WI38 (cell line): ENCODE measurements around the gene BCL11B.

ENCODE experiments used
- H3K4me3 ChIP-seq: 2 replicates; pipeline ENCODE4 v1.5.1; 2011; ENCODE audit warnings: low read depth, mild to moderate bottlenecking, control low read depth, low read length
- TF ChIP-seq, protein P1 (sequence below): IDR thresholded peaks from 2 replicates; pipeline ENCODE4 v1.5.1; 2012; ENCODE audit warnings: low read depth, mild to moderate bottlenecking, control low read depth, low read length

Gene BCL11B

DNA sequence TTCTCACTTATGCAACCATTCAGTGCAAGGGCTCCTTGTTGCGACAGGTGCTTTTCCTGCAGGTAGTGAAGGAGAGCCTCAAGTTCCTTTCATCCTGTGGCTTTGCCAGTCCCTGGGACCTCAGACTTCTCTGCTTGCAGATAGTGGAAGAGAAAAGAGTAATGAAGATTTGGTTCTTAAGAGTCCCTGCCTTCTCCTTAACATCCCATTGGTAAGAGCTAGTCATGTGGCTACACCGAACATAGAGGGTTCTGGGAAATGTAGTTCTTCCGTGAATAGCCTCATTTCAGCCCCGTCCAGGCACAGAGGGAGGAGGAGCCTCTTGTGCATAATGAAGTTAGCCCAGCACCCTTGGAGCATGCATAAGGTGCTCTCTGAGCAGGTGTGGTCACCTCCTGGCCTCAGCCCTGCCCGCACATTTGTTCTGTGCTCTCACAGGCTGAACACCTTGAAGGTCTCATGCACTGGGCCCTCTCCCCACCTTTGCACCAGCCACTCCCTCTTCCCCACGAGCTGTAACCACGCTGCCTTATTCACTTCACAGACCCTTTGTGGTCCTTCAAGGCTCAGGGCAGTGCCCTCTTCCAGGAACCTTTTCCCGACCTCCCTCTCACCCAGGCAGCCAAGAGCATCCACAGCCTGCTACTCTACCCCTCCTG lies 134.0 kb downstream of the BCL11B start:
- no peak overlapping the region for H3K4me3 ChIP-seq
- TF ChIP-seq, protein P1, sequence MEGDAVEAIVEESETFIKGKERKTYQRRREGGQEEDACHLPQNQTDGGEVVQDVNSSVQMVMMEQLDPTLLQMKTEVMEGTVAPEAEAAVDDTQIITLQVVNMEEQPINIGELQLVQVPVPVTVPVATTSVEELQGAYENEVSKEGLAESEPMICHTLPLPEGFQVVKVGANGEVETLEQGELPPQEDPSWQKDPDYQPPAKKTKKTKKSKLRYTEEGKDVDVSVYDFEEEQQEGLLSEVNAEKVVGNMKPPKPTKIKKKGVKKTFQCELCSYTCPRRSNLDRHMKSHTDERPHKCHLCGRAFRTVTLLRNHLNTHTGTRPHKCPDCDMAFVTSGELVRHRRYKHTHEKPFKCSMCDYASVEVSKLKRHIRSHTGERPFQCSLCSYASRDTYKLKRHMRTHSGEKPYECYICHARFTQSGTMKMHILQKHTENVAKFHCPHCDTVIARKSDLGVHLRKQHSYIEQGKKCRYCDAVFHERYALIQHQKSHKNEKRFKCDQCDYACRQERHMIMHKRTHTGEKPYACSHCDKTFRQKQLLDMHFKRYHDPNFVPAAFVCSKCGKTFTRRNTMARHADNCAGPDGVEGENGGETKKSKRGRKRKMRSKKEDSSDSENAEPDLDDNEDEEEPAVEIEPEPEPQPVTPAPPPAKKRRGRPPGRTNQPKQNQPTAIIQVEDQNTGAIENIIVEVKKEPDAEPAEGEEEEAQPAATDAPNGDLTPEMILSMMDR = no peak

DNA sequence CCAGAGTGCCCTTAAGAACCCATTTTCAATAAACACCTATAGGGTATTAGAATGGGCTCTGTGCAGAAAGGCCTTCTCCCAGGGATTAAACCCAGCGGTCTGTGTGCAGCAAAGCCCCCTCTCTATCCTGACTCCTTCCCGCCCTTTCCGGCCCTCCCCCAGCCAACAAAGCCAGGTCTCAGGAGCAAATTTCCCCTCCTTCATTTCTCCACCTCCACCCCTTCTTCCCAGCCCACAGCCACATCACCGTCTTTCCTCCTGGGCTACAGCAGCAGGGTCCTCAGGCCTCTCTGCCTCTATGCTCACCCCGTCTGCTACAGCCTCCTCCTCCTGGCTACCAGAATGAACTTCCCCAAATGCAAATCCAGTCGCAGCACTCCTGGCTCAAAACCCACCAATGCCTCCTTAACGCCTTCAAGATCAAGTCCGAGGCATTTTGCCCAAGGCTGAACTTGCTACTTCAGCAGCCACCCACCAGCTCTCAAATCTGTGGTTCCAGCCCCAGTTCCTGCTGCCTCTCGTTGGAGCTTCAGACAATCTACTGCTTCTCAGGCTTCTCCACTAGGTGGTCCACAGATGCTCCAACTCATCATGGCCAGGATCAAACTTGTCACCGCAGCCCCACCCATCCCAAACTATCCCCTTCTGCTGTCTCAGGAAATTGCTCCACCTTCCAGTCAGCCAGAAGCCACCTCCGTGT lies 134.8 kb downstream of the BCL11B start:
- TF ChIP-seq, protein P1 = no peak
- H3K4me3 ChIP-seq = no peak overlapping the region

DNA sequence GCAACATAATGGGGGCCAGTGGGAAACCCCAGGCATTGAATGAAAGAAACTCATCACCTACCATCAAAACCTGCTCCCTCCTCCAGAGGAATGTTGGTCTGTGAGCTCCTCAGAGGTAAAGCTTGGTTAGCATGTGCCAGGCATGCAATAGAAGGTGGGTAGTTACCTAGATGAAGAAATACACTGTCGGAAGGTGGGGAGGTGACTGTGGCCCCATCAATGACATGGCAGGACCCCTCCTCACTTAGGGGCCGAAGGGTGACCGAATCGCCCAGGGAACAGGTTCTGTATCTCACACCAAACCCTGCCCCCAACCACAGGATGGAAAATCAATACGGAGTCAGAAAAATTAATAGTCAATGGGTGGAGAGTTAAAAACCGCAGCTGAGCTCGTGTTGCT lies 135.6 kb downstream of the BCL11B start:
- TF ChIP-seq, protein P1 = no peak

DNA sequence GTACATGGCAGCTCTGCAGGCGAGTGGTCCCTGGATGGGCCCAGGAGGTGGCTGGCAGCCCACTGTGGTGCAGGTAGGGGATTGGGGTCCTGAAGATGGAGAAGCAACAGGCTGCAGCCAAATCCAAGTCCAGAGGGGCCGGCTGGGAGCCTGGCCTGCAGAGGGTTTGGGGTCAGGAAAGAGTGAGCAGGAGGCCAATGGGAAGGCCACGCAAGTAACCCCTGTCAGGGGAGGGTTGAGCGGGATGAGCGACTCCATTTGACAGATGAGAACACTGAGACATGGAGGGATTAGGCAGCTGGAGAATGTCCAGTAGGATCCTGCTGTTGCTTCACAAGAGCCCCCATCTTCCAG lies 136.0 kb downstream of the BCL11B start:
- no peak overlapping the region for H3K4me3 ChIP-seq
- TF ChIP-seq, protein P1 = no peak

More for the DNA sequence above, 135.6 kb downstream of the BCL11B start:
- no peak overlapping the region for H3K4me3 ChIP-seq

DNA sequence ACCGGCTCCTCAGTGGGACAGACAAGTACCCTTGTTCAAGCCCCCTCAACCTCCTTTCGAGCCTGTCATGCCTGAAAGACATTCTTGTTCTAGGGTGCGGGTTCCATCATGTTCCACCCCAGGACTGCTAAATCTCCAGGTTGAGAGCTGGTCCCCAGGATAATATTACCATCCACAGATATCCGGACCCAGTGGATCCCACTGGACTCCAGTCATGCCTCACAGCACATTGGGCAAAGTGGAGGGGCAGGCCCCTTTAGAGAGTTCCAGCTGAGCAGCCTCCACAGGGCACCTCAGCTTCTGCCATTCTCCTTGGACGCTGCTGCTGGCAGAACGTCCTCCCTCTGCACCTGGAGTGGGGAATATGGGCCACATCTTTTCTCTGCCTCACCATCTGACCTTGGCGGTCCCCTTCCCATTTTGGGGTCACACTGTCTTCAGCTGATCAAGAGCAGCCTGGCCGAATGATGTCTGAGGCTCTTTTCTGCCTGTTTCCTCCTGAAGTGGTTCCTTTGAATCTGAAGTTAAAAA lies 137.4 kb downstream of the BCL11B start:
- TF ChIP-seq, protein P1 = no peak
- no peak overlapping the region for H3K4me3 ChIP-seq

DNA sequence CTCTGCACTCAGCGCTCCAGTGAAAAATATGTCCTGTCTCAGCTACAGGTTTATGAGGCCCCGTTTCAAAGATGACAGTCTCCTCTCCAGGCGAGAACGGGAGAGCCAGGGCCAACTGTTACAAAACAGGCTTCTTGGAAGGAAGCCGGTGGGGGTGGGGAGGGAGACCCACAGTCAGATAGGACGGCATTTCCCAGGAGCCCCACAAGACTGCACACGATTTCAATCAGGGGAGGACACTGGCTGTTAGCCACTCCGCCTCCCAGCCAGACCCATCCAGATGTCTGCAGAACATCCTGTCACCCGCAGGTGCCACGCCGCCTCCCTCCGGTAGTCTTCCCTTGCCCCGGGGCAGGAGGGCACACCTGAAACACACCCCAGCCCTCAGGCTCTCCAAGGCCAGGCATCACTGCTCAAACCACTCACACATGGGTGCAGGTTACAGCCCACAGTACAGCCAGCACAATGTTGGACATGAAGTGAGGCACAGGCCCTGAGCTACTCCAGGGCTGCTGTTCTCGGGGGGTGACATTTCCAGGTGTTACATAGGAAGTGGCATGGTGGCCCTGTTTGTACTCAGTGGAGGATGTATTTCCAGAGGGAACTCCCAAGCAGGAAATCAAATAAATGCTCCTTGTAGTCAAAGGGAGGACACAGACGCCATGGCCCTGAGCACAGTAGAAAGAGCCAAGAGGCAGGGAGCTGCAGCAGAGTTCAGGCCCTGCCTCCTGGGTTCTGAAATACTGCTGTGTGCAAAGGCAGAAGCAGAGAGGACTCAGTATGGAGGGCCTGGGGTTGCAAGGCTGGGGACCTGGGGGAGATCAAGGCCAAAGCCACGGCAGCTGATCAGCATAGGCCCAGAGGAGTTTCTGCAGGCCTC lies 138.1 kb downstream of the BCL11B start:
- TF ChIP-seq, protein P1 = no peak
- H3K4me3 ChIP-seq = no peak overlapping the region
